Activated naive CD4-positive, alpha-beta T cell (primary cell): ENCODE results near the gene ABCA2.
"Not testable (repeated sequence)": the region's sequence is repeated elsewhere in the genome, so short reads cannot be mapped to it uniquely, and the experiment has no call there.

Source experiments
- DNase-seq, 4 experiments: peaks; one replicate each; lab custom pipeline; 2025; lab: John Stamatoyannopoulos, UW

The ABCA2 gene

DNA sequence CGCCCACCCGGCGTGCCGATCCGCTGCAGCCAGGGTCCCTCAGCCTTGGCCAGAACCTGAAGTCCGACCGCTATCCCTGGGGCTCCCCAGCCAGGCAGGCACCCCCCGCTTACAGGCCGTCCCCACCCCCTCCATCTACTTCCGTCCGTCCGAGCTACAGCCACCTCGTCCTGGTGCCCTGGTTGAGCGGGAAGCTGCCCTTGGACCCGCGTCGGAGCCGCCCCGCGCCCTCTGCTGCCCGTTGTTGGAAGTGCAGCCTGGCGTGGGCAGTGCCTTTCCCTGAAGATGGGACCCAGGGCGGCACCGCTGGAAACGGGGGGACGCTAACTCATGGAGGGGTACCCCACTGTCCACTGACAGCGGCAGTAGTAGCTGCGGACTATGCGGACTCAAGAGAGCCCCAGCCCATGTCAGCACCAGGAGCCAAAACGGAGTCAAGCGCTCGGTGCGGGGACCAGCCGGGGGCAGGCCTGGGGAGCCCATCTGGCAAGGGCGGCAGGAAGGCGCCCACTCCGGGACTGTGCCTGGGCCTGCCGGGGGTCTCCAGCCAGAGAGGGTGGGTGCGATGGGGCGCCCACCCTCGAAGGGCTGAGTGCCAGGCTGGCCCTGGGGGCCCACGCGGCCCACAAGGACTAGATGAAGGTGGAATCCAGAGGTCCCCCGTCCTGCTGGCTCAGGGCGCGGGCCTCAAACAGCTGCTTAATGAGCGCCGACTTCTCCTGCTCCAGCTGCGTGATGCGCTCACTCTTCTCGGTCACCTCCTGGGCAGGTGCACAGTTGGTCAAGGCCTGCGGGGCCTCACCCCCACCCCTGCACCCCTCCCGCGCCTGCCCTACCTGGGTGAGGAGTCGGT lies 36.2 kb upstream of the ABCA2 start:
- DNase-seq: peak; percentile 26 to 51 (median 46)

DNA sequence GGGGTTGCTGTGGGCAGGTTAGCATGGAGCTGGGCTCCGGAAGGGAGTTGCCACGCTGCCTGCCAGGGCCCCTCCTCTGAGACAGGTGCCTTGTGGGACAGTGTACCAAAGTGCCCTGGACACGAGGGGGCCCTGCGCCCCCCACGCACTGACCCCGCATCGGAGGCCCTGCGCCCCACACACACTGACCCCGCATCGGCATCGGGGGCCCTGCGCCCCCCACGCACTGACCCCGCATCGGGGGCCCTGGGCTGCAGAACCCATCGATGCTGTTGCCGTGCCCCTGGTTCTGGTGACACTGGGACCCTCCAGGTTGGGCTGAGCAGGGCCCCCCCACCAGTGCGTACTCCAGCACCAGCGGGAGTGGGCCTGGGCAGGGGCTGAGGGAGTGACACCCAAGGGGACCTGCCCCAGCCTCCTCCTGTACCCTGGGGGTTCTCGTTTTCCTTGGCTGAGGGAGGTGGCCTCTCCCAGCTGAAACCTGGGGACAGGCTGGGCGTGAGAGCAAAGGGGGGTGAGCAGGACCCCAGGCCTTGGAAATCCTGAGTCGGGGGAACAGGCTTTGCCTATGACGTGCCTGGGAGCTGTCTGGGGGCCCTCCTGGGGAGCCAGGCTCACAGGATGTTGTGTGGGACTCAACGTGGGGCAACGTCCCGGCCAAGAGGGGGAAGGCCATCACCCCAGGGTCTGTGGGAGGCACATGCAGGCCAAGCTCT lies 35.4 kb upstream of the ABCA2 start:
- DNase-seq: no peak

DNA sequence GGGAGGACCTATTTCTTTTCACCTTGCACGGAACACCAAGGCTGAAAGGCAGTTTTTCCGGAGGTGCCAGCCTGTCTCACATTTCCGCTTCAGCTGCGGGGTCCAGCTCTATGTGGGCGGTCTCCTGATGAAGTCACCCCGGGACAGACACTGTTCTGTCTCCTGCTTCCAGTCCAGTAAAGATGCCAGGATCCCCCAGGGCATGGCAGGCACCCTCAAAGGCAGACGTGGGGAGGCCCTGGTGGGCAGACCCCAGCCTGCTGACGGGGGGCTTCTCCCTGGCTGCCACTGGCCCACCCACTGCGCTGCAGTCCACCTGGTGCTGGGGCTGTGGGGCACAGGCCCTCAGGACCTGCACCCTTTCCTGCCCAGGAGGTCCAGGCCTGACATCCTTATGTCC lies 34.8 kb upstream of the ABCA2 start:
- DNase-seq: not testable (repeated sequence)

DNA sequence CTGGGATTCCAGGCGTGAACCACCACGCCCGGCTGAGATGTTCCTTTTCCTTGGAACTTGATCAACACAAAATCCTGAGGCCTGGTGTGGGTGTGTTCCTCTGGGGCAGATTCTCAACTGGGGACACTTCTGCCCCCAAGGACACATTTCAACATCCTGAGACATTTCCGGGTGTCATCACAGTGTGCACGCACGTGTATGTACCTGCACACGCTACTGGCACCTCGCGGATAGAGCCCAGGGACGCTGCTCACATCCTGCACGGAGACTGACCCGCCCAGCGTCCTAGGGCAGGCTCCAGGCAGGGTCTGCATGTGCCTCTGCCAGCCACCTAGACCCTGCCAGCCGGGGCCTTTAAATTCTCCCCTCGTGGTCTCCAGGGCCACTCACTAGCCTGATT lies 34.3 kb upstream of the ABCA2 start:
- no peak for DNase-seq

DNA sequence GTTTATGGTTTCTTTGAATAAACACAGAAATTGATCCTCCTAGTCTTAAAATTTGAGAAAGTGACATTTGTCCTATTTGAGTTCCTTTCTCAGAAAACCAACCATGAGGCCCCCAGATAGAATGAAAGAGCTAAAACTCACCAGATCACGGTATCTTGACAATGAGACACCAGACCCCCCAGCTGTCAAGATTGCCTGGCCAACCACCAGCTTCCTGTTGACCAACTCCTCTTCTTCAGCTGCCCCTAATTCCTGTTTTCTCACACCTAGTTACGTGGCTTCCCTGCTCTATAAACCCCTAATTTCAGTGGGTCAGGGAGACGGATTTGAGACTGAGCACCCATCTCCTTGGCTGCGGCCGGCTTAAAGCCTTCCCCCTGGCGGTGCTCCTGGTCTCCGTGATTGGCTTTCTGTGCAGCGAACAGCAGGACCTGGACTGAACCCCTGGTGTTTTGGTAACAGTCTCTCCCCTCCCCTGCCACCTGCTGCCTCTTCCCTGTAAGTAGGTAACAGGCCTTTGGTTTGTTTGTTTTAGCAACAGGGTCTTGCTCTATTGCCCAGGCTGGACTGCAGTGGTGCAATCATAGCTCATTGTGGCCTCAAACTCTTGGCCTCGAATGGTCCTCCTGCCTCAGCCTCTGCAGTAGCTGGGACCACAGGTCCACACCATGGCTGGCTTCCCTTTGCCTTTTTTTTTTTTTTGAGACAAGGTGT lies 30.6 kb upstream of the ABCA2 start:
- DNase-seq: no peak

DNA sequence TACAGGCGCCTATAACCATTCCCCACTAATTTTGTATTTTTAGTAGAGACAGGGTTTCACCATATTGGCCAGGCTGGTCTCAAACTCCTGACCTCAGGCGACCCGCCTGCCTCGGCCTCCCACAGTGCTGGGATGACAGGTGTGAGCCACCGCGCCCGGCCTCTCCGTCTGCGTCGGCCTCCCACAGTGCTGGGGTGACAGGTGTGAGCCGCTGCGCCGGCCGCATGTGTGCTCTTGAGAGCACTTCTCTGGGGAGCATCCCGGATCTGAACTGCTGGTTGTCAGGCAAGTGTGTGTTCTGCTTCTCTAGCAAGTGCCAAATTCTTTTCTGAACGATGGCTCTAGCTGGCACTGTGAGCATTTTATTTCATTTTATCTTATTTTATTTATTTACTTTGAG lies 29.5 kb upstream of the ABCA2 start:
- DNase-seq: no peak

DNA sequence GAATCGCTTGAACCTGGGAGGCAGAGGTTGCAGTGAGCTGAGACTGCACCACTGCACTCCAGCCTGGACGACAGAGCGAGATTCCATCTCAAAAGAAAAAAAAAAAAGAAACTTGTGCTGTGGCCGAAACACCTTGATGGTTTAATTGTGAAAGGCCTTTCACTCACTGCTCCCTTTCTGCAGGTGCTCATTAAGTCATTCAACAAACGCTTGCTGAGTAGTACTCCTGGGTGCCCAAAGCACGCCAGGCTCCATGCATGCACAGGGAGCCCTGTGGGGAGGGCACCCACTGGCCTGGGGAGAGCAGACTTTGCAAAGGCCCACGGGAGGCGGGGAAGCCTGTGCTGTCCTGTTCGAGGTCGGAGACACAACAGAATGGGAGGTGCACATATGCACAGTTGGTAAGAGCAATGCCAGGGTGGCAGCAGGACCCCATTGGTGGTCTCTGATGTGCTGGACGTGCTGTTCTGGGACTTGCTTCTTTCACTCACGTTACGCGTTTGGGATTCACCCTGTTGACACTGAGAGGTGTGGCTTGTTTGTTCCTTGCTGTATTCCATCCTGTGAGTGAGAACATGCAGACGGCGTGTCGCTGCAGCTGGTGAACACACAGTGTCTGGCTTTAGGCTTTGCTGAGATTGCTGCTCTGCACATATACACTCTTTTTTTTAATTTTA lies 28.8 kb upstream of the ABCA2 start:
- no peak for DNase-seq

DNA sequence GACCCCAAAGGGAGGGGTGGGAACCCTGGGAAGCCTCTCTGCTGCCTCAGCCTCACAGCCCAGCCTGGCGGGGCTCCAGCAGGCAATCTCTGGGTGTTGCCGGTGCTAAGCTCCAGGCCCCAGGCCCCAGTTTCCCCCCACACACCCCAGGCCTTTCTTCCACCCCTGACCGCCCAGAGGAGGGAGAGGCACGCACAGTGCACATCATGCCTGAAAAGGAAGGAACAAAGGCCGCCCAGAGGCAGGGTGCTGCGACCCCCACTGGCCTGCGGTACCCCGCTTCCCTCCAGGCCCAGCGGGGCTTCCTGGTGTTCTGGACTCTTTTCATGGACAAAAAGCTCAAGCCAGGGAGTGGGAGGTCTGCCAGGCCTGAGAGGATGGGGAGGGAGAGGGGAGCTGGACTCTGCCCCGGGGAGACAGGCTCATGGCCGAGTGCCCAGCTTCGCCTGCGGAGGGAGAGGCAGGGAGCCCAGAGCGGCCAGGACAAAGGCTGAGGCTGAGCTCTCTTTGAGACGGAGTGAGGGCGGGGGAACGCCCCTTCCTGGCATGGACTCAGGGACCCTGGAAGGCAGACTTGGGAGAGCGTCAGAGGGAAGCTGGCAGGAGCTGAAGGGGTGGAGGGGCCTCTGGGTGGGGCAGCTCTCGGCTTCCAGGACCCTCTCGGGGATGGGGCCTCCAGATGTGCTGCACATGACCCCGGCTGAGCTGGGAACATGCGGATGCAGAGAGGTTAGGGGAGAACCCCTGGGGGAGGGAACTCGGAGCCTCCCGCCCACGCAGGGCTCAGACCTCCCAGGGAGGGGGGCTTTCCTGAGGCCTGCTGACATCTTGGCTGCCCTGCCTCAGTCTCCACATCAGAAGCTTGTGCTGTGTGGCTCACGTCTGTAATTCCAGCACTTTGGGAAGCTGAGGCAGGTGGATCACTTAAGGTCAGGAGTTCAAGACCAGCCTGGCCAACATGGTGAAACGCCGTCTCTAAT lies 27.6 kb upstream of the ABCA2 start:
- DNase-seq: no peak

DNA sequence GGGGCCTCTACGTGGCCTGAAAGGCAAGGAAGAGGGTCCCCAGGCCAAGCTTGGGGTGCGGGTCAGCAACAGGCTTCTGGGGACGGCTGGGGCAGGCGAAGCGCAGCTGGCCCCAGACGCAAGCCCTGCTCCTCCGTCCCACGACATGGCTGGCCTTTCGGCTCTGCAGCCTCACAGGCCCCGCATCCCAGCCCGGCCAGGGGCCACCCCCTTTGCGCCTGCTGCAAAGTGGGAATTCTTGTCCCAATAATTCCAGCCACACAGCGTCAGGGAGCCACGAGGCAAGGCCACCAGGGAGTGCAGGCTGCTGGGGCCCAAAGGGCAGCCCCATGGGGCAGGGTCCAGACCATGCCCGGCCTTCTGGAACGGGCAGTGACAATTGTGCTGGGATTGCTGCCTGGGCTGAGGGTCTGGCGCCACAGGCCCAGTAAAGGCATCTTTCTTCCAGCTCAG lies 26.9 kb upstream of the ABCA2 start:
- DNase-seq: no peak

DNA sequence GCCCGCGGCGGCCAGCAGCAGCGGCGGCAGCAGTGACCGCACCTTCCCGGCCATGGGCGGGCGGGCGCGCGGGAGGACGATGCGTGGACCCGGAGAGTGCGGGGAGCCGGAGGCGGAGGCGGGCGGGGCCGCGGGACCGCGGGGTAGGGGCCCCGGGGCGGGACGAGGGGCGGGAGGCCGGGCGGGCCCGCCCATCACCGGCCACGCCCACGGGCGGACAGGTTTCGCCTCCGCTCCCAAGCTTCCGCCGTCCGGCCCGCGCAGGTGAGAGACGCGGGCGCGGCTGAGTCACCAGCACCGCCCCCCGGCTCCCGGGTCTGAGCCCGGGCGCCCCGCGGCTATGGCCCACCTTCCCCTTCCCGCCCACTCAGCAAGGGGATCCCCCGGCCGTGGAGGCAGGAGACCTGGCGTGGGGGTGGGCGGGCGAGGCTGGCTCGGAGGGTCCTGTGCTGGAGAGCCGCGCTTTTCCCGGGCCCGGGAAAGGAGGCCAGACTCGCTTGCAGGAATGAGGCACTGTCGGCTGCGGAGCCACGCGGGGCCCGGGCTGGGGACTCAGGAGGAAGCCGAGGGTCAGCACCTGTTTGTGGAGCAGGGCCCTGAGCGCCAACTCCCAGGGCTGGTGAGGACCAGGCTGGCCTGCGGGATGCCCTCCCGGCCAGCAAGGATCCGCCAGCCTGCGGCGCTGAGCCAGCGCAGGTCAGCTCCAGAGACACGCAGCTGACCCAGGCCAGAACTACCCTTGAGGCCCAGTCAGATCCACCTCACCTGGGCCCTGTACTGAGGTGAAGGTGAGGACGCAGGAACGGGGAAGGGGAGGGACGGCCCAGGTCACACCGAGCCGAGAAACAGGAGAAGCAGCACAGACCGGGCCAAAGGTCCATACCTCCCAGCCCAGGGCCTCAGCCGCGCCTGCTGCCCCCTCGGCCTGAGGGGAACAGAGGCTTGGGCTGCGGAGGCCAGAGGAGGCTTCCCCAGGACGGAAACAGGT lies 26.2 kb upstream of the ABCA2 start, which contains the start of gene ENTPD2:
Gene ENTPD2 (minus strand): TSS at position 118 of the 988 bp plus-strand sequence. CDS start 64 bp downstream, at position 54.
- DNase-seq: no peak

DNA sequence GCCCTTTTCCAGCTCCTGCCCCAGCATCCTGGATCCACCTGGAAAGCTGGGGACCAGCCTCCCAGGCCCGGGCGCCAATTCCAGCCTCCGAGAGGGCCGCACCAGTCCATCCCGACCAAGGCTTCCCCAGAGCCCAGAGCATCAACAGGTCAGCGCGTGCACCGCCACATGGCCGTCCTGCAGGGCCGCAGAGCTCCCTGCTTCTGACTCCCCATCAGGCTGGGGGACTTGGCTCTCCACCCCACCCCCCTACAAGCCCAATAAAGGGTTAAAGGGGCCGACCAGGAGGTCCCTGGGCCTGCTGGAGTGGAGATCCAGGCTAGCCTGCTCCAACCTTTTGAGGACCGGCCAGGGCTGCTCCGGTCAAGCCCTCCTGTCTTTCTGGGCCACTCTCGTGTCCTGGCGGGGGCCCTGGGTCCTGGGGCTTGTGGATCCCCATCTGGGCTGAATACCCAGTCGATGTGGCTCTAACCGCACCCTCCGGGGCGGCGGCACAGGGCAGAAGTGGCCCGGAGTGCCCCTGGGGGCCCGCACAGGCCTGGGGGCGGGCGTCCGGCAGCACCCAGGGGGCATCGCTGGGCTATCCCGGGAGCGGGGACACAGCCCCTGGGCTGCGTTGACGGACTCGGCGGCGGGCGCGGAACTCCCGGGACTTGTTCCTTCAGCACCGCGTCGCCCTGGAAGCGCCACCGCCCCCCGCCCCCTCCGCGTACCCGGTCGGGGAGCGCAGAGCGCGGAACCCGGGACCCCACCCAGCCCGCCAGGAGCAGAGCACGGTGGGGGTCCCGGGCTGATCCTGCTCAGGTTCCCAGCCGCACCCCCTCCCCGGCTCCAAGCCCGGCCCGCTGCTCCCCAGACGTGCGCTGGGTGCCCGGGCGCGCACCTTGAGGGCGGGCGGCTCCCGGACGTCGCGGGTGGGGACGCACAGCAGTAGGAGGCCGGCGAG lies 25.2 kb upstream of the ABCA2 start:
- DNase-seq: no peak

DNA sequence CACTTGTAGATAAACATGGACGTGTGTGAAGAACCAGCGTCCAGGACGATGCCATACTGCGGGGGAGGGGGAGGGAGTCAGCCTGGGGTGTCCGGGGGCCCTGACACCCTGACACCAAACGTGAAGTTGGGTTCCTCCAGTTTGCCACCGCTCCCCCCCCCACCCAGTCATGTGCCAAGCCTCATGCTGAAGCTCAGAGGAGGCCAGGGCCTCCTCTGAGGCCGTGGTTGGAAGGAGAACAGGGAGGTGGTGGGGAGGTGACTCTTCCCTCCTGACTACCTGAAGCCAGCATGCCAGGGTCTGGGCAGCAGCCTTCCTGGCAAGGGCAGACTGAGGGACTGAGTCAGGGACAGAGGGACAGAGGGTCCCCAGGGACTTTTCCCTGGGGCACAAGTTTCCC lies 24.3 kb upstream of the ABCA2 start:
- no peak for DNase-seq

DNA sequence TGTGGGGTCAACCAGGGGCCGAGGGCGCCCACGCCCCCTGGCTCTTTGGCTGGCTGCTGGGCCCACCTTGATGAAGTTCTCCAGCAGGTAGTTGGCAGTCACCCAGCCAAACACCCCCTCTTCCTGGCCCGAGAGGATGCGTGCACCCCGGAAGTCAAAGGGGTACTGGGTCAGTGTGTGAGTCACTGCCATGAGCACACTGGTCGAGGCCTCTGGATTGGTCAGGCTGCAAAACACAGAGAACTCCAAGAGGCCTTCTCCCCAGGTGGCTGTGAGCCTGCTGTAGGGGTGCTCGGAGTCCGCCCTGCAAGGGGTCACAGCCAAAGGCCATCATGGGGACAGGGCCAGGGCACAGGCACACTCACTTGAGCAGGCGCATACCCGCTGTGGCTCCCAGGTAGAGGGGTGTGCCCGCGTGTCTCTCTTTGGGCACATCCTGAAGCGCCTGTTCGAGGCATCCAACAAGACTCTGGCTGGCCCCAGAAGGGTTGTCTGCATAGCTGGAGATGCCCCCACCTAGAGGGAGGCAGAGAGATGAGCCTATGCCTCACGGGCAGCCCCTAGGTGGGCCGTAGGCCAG lies 23.2 kb upstream of the ABCA2 start:
- no peak for DNase-seq

DNA sequence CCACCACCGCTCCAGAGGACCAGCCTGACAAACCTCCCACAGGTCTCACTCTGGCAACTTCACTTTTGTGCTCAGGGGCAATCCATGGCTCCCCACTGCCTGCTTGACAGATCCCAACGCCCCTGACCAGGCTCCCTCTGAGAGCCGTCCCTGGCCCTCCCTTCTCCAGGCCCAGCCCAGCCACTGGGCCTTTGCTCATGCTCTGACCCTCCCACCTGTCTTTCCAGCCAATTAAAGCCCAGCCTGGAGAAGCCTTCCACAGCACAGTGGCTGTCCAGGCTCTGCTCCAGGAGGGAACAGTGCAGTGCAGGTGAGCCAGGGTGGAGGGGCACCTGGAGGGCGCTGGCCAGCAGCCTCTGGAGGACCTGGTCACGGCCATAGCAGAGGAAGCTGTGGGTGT lies 22.5 kb upstream of the ABCA2 start:
- DNase-seq: no peak

DNA sequence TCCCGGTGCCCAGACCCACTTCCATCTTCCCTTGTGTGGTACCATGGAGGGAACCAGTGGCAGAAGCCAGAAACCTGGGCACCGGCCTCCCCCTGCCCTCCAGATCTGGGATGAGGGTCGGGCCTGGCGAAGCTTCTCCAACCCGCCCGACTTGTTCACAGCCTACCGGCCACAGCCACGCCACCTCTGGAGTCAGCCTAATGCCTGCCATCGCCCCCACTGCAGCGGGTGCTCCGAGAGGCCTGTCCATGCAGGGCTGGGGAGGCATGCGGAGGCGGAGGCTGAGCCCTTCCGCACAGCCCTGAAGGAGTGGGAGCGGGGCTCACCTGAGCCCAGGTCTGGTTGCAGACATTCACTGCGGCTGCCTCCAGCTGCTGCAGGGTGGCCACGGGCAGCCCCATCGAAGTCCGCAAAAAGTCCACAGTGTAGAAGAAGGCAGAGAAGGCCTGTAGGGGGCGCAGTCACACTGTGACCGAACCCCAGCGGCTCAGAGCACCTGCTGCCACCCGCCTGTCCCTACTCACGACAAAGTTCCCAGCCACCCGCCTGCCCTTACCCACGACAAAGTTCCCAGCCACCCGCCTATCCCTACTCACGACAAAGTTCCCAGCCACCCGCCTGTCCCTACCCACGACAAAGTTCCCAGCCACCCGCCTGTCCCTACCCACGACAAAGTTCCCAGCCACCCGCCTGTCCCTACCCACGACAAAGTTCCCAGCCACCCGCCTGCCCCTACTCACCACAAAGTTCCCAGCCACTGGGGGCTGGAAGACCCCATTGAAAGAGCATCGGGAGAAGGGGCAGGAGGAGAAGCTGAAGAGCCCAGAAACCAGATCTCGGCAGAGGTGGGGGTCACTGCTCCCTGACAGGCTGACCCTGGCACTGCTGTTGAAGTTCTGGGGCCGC lies 21.8 kb upstream of the ABCA2 start:
- DNase-seq: peak in 3 of 4 experiments; percentile 22 to 39 (median 26)

DNA sequence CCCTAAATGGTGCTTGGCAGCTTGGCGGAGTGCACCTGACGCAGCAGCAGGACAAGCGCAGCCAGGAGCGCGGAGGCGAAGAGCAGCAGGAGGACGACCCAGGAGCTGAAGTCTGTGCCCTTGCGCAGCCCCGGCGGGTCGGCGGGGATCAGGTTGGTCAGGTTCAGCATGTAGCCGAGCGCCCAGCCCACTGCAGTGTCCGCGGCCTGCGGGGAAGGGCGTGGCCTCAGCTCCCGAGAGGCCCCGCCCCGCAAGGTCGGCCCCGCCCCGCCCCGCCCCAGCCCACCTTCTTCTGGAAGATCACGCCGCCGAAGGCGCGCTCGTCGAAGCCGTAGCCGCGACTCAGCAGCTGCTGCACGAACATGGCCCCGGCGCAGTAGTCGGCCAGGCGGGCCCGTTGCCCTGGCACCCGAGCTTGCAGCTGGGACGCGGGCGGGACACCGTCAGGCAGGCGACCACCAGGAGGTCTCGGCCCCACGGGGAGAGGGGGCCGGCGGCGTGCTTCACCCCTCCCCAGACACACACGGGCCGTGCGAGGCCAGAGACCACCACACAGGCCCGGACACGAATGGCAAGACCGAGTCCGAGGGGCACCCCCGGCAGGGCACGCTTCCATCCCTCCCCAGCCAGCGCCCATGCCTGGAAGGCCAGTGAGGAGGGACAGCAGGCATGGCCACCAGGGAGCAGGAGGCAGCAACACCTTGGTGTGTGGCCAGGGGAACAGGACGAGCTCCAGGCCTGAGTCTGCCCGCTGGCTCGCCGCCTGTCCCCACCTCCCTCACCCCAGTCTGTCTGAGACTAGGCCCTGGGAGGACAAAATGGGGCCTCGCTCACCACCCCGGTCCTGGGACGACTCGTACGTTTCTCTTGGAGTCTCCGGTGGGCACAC lies 20.9 kb upstream of the ABCA2 start:
- no peak for DNase-seq
